A673 (cell line): Measurements from ENCODE around the gene LPXN.

Source experiments
- CTCF ChIP-seq: fragments of 300-800, 200-600 bp; sonication (generic); conservative IDR thresholded peaks from 2 replicates; pipeline ENCODE4 v1.5.1; 2017; ENCODE audit warnings: low read depth, mild to moderate bottlenecking, antibody characterized with exemption, low read length, moderate library complexity, mixed read lengths
- EZH2 ChIP-seq: fragments of 200-600 bp; sonication (generic); IDR thresholded peaks from 2 replicates; pipeline ENCODE4 v1.6.1; 2017; ENCODE audit warnings: borderline replicate concordance, low read depth, mild to moderate bottlenecking, mixed read lengths, antibody characterized with exemption, low read length; ENCODE audit not compliant: poor library complexity, severe bottlenecking

GRCh38 chr11:58600510-58600909 lies 24.9 kb upstream of the LPXN start:
- TF ChIP-seq EZH2 (no peak), CTCF (no peak)
